ENCODE results near the gene GRIK5.
"Not testable (repeated sequence)": the region's sequence is repeated elsewhere in the genome, so short reads cannot be mapped to it uniquely, and the experiment has no call there.

GRIK5 gene

GRCh38 chr19:42069619-42070351, at the start of gene GRIK5:
Gene GRIK5 (minus strand): TSS chr19:42070206. CDS start chr19:42065770, 4,436 bp downstream.
- peak; percentile 71 for DNase-seq (ENCODE audit: low read depth, low spot score)

- DNase-seq (ENCODE audit: low read depth, low spot score), result no peak
Measured at GRCh38 chr19:42117076-42117475, 47.1 kb upstream of the GRIK5 start.

GRCh38 chr19:42116308-42117075, 46.5 kb upstream of the GRIK5 start:
- DNase-seq (ENCODE audit: low read depth, low spot score), result no peak

GRCh38 chr19:42115705-42116104, 45.7 kb upstream of the GRIK5 start:
- no peak for DNase-seq (ENCODE audit: low read depth, low spot score)

GRCh38 chr19:42115219-42115618, 45.2 kb upstream of the GRIK5 start:
- peak; percentile 47 for DNase-seq (ENCODE audit: low read depth, low spot score)

- DNase-seq (ENCODE audit: low read depth, low spot score), result no peak
Measured at GRCh38 chr19:42114412-42114811, 44.4 kb upstream of the GRIK5 start.

GRCh38 chr19:42113641-42114348, 43.8 kb upstream of the GRIK5 start:
- DNase-seq (ENCODE audit: low read depth, low spot score), result peak; percentile 88

- DNase-seq (ENCODE audit: low read depth, low spot score), result peak; percentile 23
Measured at GRCh38 chr19:42111811-42112210, 41.8 kb upstream of the GRIK5 start.

- peak; percentile 26 for DNase-seq (ENCODE audit: low read depth, low spot score)
Measured at GRCh38 chr19:42111384-42111783, 41.4 kb upstream of the GRIK5 start.

GRCh38 chr19:42110658-42111057, 40.7 kb upstream of the GRIK5 start:
- no peak for DNase-seq (ENCODE audit: low read depth, low spot score)

- no peak for DNase-seq (ENCODE audit: low read depth, low spot score)
Measured at GRCh38 chr19:42109896-42110295, 39.9 kb upstream of the GRIK5 start.

- DNase-seq (ENCODE audit: low read depth, low spot score), result peak; percentile 92
Measured at GRCh38 chr19:42108527-42109389, 38.8 kb upstream of the GRIK5 start.

GRCh38 chr19:42105368-42105767, 35.4 kb upstream of the GRIK5 start:
- DNase-seq (ENCODE audit: low read depth, low spot score), result no peak

GRCh38 chr19:42102877-42103276, 32.9 kb upstream of the GRIK5 start:
- no peak for DNase-seq (ENCODE audit: low read depth, low spot score)

- DNase-seq (ENCODE audit: low read depth, low spot score), result not testable (repeated sequence)
Measured at GRCh38 chr19:42100241-42100640, 30.2 kb upstream of the GRIK5 start.

GRCh38 chr19:42099336-42099925, 29.4 kb upstream of the GRIK5 start:
- DNase-seq (ENCODE audit: low read depth, low spot score), result no peak

- no peak for DNase-seq (ENCODE audit: low read depth, low spot score)
Measured at GRCh38 chr19:42098781-42099180, 28.8 kb upstream of the GRIK5 start.

GRCh38 chr19:42097461-42097860, 27.5 kb upstream of the GRIK5 start:
- no peak for DNase-seq (ENCODE audit: low read depth, low spot score)

- no peak for DNase-seq (ENCODE audit: low read depth, low spot score)
Measured at GRCh38 chr19:42096255-42096837, 26.3 kb upstream of the GRIK5 start.

GRCh38 chr19:42095814-42096230, 25.8 kb upstream of the GRIK5 start:
- DNase-seq (ENCODE audit: low read depth, low spot score), result no peak
